Measurements from ENCODE around the gene ATP8B3. TPM values are rescaled to one million over a fixed set of nuclear protein-coding genes. Genes with fewer than 3 reads are reported as not detected.

ATP8B3 gene
- total and polyA plus RNA-seq, 2 of the 13 experiments (the other 11 are each of a cell fraction or from before 2014, with no cell fraction given), result 2.6 to 5.9 TPM

GRCh38 chr19:1860821-1861598 lies 48.9 kb upstream of the ATP8B3 start:
- peak; percentile 9 for TF ChIP-seq RBM39 (IDR thresholded peaks at IDR 0.05; ENCODE audit: low read depth, low read length, poor library complexity, severe bottlenecking)
- no peak for TF ChIP-seq ATF3 (CRISPR knock-in tag; IDR thresholded peaks at IDR 0.05)
- no peak for TF ChIP-seq ZNF784 (CRISPR knock-in tag; IDR thresholded peaks at IDR 0.05; ENCODE audit: borderline replicate concordance)
- no peak for TF ChIP-seq NFAT5 (CRISPR knock-in tag; IDR thresholded peaks at IDR 0.05)
- TF ChIP-seq PRDM10 (CRISPR knock-in tag; IDR thresholded peaks at IDR 0.05; ENCODE audit: low read depth), result no peak
- no peak for TF ChIP-seq ZNF703 (CRISPR knock-in tag; IDR thresholded peaks at IDR 0.05; ENCODE audit: borderline replicate concordance)
- 0 out of 2 replicates have a peak, but pooled peaks have one; percentile 18 for TF ChIP-seq ZBTB14 (CRISPR knock-in tag; IDR thresholded peaks at IDR 0.05)
- TF ChIP-seq PHB2 (IDR thresholded peaks at IDR 0.05; ENCODE audit: partially characterized antibody), result no peak
- 0 out of 2 replicates have a peak, but pooled peaks have one; percentile 0 for TF ChIP-seq U2AF2 (IDR thresholded peaks at IDR 0.05; ENCODE audit: low read depth, low read length)
- CTCF ChIA-PET (ENCODE audit: low intra/inter-chr PET ratio, low total read pairs), result no interaction called here
- POLR2A ChIA-PET, result no interaction called here
- Histone ChIP-seq H3K4me2 (ENCODE audit: low read depth, low read length) (peak overlapping the region; percentile 81), H3K36me3 (replicated peaks in 1 of 2; ENCODE audit: control insufficient read depth in 1 of 2, insufficient read depth in 2 of 2, low read length in 2 of 2) (no peaks in the 10 kb centered on the region), H3K4me3 (replicated peaks in 1 of 3; ENCODE audit: insufficient read depth in 1 of 3, low read depth in 2 of 3, low read length in 3 of 3) (peak overlapping the region; percentile 89 to 95 (median 91)), H3K9ac (ENCODE audit: insufficient read depth, low read depth, low read length) (peak overlapping the region; percentile 84), H3K9me3 (ENCODE audit: low read length) (no peaks in the 10 kb centered on the region), H3K27ac (ENCODE audit: extremely low read length, insufficient read depth, low read length) (peak overlapping the region; percentile 80), H2AFZ (ENCODE audit: low read length) (no peak overlapping the region), H4K20me1 (ENCODE audit: insufficient read depth, low read length) (peaks cover 43% of the 10 kb centered on the region), H3K27me3 (ENCODE audit: control insufficient read depth in 1 of 2, insufficient read depth in 2 of 2, low read length in 2 of 2) (no peaks in the 10 kb centered on the region; a peak in 1 of 5 replicates), H3K79me2 (ENCODE audit: insufficient read depth, low read length) (peaks cover 56% of the 10 kb centered on the region), H3K4me1 (ENCODE audit: insufficient read depth, low read length) (peaks cover 54% of the 10 kb centered on the region)
- in situ Hi-C loops (cut with HindIII; ENCODE audit: extremely low pct_ligation_motif_present, low pct_unique_long_range_greater_than_20kb), result no loop called here
- FAIRE-seq (no peak), ATAC-seq (no peak), DNase-seq (ENCODE audit: low spot score) (no peak)
- WGBS (ENCODE audit: low lambda C conversion rate), result 2% methylated on average over 21 of the region's 28 CpGs
- intact Hi-C loops (cut with micrococcal nuclease; ENCODE audit: unreplicated experiment), result no loop called here
- BruUV-seq (replicated peaks), result no TSS peak
